Measurements from ENCODE around the gene OTX2.

The OTX2 gene

GRCh38 chr14:56855891-56856461 is 45.7 kb upstream of the OTX2 start:
- Histone ChIP-seq H4K20me1 (ENCODE audit: low read depth, low read length) (no peaks in the 10 kb centered on the region), H3K9me2 (replicated peaks; ENCODE audit: insufficient read depth, low read length) (no peaks in the 10 kb centered on the region), H3K27ac (ENCODE audit: low read depth, low read length) (no peak overlapping the region), H3K36me3 (ENCODE audit: low read length) (no peaks in the 10 kb centered on the region), H3K9ac (ENCODE audit: low read length) (no peak overlapping the region), H3F3A (ENCODE audit: insufficient read depth) (no peaks in the 10 kb centered on the region), H3K27me3 (ENCODE audit: low read length) (no peaks in the 10 kb centered on the region), H3K79me2 (ENCODE audit: insufficient read depth, low read length) (no peaks in the 10 kb centered on the region), H3K4me3 (ENCODE audit: insufficient read depth, low read length, poor library complexity, severe bottlenecking) (no peak overlapping the region), H2AFZ (ENCODE audit: low read depth, low read length, severe bottlenecking) (no peak overlapping the region), H3K9me3 (ENCODE audit: insufficient read depth, low read length) (no peaks in the 10 kb centered on the region), H3K4me2 (ENCODE audit: low read depth, low read length, poor library complexity, severe bottlenecking) (no peak overlapping the region)
- no peak for TF ChIP-seq CTCF (IDR thresholded peaks at IDR 0.05; ENCODE audit: insufficient read depth, low read length, poor library complexity, severe bottlenecking)
- TF ChIP-seq EZH2phosphoT487 (conservative IDR thresholded peaks at IDR 0.05; ENCODE audit: low read length): no peak

GRCh38 chr14:56854325-56854724 is 44.0 kb upstream of the OTX2 start:
- no peaks in the 10 kb centered on the region for H3K36me3 ChIP-seq (ENCODE audit: low read length)
- H3K9ac ChIP-seq (ENCODE audit: low read length): no peak overlapping the region
- no peaks in the 10 kb centered on the region for H4K20me1 ChIP-seq (ENCODE audit: low read depth, low read length)
- no peaks in the 10 kb centered on the region for H3K27me3 ChIP-seq (ENCODE audit: low read length)
- no peak overlapping the region for H3K27ac ChIP-seq (ENCODE audit: low read depth, low read length)
- TF ChIP-seq CTCF (IDR thresholded peaks at IDR 0.05; ENCODE audit: insufficient read depth, low read length, poor library complexity, severe bottlenecking) (no peak), EZH2phosphoT487 (conservative IDR thresholded peaks at IDR 0.05; ENCODE audit: low read length) (no peak)
- H2AFZ ChIP-seq (ENCODE audit: low read depth, low read length, severe bottlenecking): no peak overlapping the region
- H3F3A ChIP-seq (ENCODE audit: insufficient read depth): no peaks in the 10 kb centered on the region
- H3K4me3 ChIP-seq (ENCODE audit: insufficient read depth, low read length, poor library complexity, severe bottlenecking): no peak overlapping the region
- H3K4me2 ChIP-seq (ENCODE audit: low read depth, low read length, poor library complexity, severe bottlenecking): no peak overlapping the region
- H3K9me2 ChIP-seq (replicated peaks; ENCODE audit: insufficient read depth, low read length): no peaks in the 10 kb centered on the region
- no peaks in the 10 kb centered on the region for H3K9me3 ChIP-seq (ENCODE audit: insufficient read depth, low read length)
- H3K79me2 ChIP-seq (ENCODE audit: insufficient read depth, low read length): no peaks in the 10 kb centered on the region

- no peak for TF ChIP-seq CTCF (IDR thresholded peaks at IDR 0.05; ENCODE audit: insufficient read depth, low read length, poor library complexity, severe bottlenecking)
- Histone ChIP-seq H3K27ac (ENCODE audit: low read depth, low read length) (no peak overlapping the region), H3K4me3 (ENCODE audit: insufficient read depth, low read length, poor library complexity, severe bottlenecking) (no peak overlapping the region), H3K9ac (ENCODE audit: low read length) (no peak overlapping the region), H3K9me2 (replicated peaks; ENCODE audit: insufficient read depth, low read length) (no peaks in the 10 kb centered on the region), H3K79me2 (ENCODE audit: insufficient read depth, low read length) (no peaks in the 10 kb centered on the region), H3K27me3 (ENCODE audit: low read length) (no peaks in the 10 kb centered on the region), H3K36me3 (ENCODE audit: low read length) (no peaks in the 10 kb centered on the region), H4K20me1 (ENCODE audit: low read depth, low read length) (no peaks in the 10 kb centered on the region), H3K9me3 (ENCODE audit: insufficient read depth, low read length) (no peaks in the 10 kb centered on the region), H3K4me2 (ENCODE audit: low read depth, low read length, poor library complexity, severe bottlenecking) (no peak overlapping the region), H2AFZ (ENCODE audit: low read depth, low read length, severe bottlenecking) (no peak overlapping the region), H3F3A (ENCODE audit: insufficient read depth) (no peaks in the 10 kb centered on the region)
Observed at GRCh38 chr14:56846970-56847930, 37.0 kb upstream of the OTX2 start.

All from SU-DHL-6 (cell line).